Neural progenitor cell (in vitro differentiated cells): Measurements from ENCODE around the gene PSORS1C2. TPM values are rescaled to one million over a fixed set of nuclear protein-coding genes. Genes with fewer than 3 reads are reported as not detected.

ENCODE experiments used
- DNase-seq: peaks from one replicate; pipeline ENCODE4 v3.0.0-alpha.2; 2016; ENCODE audit warnings: low spot score
- H2AFZ ChIP-seq: fragments of 200-600 bp; sonication (generic); replicated peaks from 2 replicates; pipeline ENCODE4 v1.6.1; 2016; ENCODE audit warnings: antibody characterized with exemption
- H3F3A ChIP-seq: fragments of 200-600 bp; sonication (generic); 2 replicates; pipeline ENCODE4 v1.6.1; 2016; ENCODE audit warnings: antibody characterized with exemption, low read depth
- H3K27ac ChIP-seq: fragments of 200-600 bp; sonication (generic); 2 replicates; pipeline ENCODE4 v1.5.1; 2016; ENCODE audit warnings: mild to moderate bottlenecking
- H3K27me3 ChIP-seq: fragments of 200-600 bp; sonication (generic); 2 replicates; pipeline ENCODE4 v1.6.1; 2016; ENCODE audit warnings: mild to moderate bottlenecking, moderate library complexity
- H3K36me3 ChIP-seq: fragments of 200-600 bp; sonication (generic); 2 replicates; pipeline ENCODE4 v1.5.1; 2016
- H3K4me1 ChIP-seq: fragments of 200-600 bp; sonication (generic); 2 replicates; pipeline ENCODE4 v1.6.1; 2016; ENCODE audit warnings: mixed run types
- H3K4me2 ChIP-seq: fragments of 200-600 bp; sonication (generic); 2 replicates; pipeline ENCODE4 v1.6.1; 2016
- H3K4me3 ChIP-seq: fragments of 200-600 bp; sonication (generic); 2 replicates; pipeline ENCODE4 v1.5.1; 2016
- H3K79me2 ChIP-seq: fragments of 200-600 bp; sonication (generic); 2 replicates; pipeline ENCODE4 v1.6.1; 2016; ENCODE audit warnings: low read depth
- H3K9ac ChIP-seq: fragments of 200-600 bp; sonication (generic); 2 replicates; pipeline ENCODE4 v1.6.1; 2016
- H3K9me3 ChIP-seq: fragments of 200-600 bp; sonication (generic); 2 replicates; pipeline ENCODE4 v1.5.1; 2016; ENCODE audit warnings: low read depth
- H4K20me1 ChIP-seq: fragments of 200-600 bp; sonication (generic); 2 replicates; pipeline ENCODE4 v1.6.1; 2016; ENCODE audit warnings: low read depth
- H3K27ac Mint-ChIP-seq: 3 replicates; pipeline ENCODE4 v1.8.0; 2021; ENCODE audit warnings: mixed read lengths
- H3K27me3 Mint-ChIP-seq: 2 replicates; pipeline ENCODE4 v1.8.0; 2022; ENCODE audit warnings: low read depth, mild to moderate bottlenecking, inconsistent platforms, moderate library complexity, mixed read lengths; ENCODE audit not compliant: insufficient read depth
- H3K36me3 Mint-ChIP-seq: 3 replicates; pipeline ENCODE4 v1.8.0; 2021; ENCODE audit warnings: mixed read lengths
- H3K4me1 Mint-ChIP-seq: 3 replicates; pipeline ENCODE4 v1.8.0; 2021; ENCODE audit warnings: mixed read lengths
- H3K4me3 Mint-ChIP-seq: 3 replicates; pipeline ENCODE4 v1.8.0; 2021; ENCODE audit warnings: mild to moderate bottlenecking, moderate library complexity, mixed read lengths
- H3K9me3 Mint-ChIP-seq: 3 replicates; pipeline ENCODE4 v1.8.0; 2020; ENCODE audit warnings: mixed read lengths
- EZH2 ChIP-seq: fragments of 200-600 bp; sonication (generic); IDR thresholded peaks from 2 replicates; pipeline ENCODE4 v1.6.1; 2017; ENCODE audit warnings: antibody characterized with exemption, mild to moderate bottlenecking, moderate library complexity
- EZH2phosphoT487 ChIP-seq: fragments of 200-600 bp; sonication (generic); IDR thresholded peaks from 2 replicates; pipeline ENCODE4 v1.6.1; 2017; ENCODE audit warnings: antibody characterized with exemption
- total RNA-seq: library from RNA; depleted of rRNA; stranded (reverse); fragments of >200 nt; gene quantifications from 2 replicates; pipeline ENCODE4 v1.2.3, GENCODE V29; 2015; ENCODE audit warnings: low replicate concordance
- TF ChIP-seq, protein P1 (sequence below): fragments of 200-600 bp; sonication (generic); IDR thresholded peaks from 2 replicates; pipeline ENCODE4 v1.5.1; 2017; ENCODE audit warnings: antibody characterized with exemption, mild to moderate bottlenecking

Gene PSORS1C2
- total RNA-seq, 1 donor from 2014 or later = not detected

DNA sequence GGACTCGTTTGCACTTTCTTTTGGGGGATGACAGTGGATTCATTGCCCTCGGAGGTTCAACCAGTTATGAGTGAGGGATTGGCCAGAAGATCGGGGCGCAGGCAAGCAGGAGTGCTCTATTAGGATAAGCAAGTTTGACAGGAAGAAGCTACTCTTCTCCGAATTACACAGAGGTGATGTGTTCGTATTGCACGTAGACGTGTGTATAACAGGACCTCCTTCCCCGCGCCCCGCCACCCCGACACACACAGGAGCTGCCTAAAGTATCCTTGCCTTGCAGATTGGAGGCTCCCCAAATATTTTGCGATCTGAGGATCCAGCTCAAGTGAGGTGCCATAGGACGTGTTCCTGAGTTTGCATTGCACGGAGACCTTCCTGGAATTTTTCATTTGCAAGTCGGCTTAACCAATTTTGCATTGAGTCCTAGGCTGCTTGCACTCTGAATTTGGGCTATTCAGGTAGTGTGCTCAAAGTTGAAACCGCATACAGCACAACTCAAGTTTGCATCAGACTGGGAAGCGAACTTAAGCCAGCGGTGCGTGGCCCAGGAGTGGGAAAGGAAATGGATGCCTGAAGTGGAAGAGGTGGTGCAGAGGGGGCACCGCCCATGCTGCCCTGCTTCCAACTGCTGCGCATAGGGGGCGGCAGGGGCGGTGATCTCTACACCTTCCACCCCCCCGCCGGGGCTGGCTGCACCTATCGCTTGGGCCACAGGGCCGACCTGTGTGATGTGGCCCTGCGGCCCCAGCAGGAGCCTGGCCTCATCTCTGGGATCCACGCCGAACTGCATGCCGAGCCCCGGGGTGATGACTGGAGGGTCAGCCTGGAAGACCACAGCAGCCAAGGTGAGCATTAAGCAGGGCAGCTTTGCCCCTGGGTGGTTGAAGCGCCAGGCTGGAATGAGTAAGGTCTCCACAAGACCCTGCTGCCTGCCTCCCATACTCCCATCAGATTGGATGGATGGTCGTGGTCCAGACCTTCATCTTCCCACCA lies 20.3 kb upstream of the PSORS1C2 start:
- peak overlapping the region; percentile 98 for H3K4me3 Mint-ChIP-seq
- Histone ChIP-seq H3K27me3 (peaks cover 12% of the 10 kb centered on the region), H2AFZ (peak overlapping the region; percentile 90), H3K4me2 (peak overlapping the region; percentile 93), H3K4me1 (peaks cover 10% of the 10 kb centered on the region), H3K9ac (peak overlapping the region; percentile 50), H3K36me3 (peaks cover 5% of the 10 kb centered on the region), H3K4me3 (peak overlapping the region; percentile 87), H3K79me2 (peaks cover 11% of the 10 kb centered on the region), H4K20me1 (no peaks in the 10 kb centered on the region), H3K9me3 (no peaks in the 10 kb centered on the region), H3K27ac (no peak overlapping the region), H3F3A (peaks cover 14% of the 10 kb centered on the region)
- no peaks in the 10 kb centered on the region for H3K9me3 Mint-ChIP-seq
- peak overlapping the region; percentile 33 for H3K27ac Mint-ChIP-seq
- peak; percentile 46 for DNase-seq
- peaks cover 2% of the 10 kb centered on the region for H3K27me3 Mint-ChIP-seq
- TF ChIP-seq EZH2 = no peak
- TF ChIP-seq, protein P1, sequence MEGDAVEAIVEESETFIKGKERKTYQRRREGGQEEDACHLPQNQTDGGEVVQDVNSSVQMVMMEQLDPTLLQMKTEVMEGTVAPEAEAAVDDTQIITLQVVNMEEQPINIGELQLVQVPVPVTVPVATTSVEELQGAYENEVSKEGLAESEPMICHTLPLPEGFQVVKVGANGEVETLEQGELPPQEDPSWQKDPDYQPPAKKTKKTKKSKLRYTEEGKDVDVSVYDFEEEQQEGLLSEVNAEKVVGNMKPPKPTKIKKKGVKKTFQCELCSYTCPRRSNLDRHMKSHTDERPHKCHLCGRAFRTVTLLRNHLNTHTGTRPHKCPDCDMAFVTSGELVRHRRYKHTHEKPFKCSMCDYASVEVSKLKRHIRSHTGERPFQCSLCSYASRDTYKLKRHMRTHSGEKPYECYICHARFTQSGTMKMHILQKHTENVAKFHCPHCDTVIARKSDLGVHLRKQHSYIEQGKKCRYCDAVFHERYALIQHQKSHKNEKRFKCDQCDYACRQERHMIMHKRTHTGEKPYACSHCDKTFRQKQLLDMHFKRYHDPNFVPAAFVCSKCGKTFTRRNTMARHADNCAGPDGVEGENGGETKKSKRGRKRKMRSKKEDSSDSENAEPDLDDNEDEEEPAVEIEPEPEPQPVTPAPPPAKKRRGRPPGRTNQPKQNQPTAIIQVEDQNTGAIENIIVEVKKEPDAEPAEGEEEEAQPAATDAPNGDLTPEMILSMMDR = peak; percentile 24
- H3K4me1 Mint-ChIP-seq = peaks cover 26% of the 10 kb centered on the region
- H3K36me3 Mint-ChIP-seq = peaks cover 14% of the 10 kb centered on the region

DNA sequence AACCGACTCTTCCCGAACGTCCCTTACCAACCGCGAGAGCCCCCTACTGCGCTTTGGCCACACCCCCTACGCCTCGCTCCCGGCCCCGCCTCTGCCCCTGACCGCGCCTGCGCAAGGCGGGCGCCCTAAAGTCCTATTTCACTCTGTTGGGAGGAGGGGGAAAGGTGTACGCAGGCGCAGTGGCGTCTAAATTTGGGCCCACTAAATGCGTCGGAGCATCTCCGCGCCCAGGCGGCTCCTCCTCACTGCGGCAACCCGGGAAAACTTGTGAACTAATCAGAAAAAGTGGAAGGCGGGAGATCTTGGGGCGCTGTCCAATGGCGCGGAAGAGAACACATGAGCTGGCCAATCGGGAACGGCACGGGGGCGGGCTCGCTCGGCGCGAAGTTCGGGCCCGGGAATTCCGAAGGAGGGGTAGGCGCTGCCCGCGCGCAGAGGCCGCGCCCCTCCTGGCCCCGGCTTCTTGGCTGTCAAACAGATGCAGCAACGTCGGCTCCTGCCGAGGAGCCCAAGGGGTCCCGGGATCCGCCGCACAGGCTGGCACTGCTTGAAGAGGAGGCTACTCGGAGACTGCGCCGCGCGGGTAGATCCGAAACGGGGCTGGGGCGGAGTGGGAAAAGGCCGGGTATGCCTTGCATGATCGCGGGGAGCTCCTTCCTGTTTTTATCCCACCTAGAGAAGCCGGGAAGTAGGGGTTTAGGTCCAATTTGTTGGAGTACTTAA lies 19.4 kb upstream of the PSORS1C2 start, which contains the start of gene TCF19:
TSS of gene TCF19 (plus strand) at position 450 of the 723 bp plus-strand sequence. CDS start 881 bp downstream, outside the sequence.
- no peak for TF ChIP-seq EZH2phosphoT487
- TF ChIP-seq EZH2 = peak; percentile 37
- peaks cover 15% of the 10 kb centered on the region for H3K36me3 Mint-ChIP-seq
- peak within 1 kb of the TSS; percentile 74 for H3K27ac Mint-ChIP-seq

DNA sequence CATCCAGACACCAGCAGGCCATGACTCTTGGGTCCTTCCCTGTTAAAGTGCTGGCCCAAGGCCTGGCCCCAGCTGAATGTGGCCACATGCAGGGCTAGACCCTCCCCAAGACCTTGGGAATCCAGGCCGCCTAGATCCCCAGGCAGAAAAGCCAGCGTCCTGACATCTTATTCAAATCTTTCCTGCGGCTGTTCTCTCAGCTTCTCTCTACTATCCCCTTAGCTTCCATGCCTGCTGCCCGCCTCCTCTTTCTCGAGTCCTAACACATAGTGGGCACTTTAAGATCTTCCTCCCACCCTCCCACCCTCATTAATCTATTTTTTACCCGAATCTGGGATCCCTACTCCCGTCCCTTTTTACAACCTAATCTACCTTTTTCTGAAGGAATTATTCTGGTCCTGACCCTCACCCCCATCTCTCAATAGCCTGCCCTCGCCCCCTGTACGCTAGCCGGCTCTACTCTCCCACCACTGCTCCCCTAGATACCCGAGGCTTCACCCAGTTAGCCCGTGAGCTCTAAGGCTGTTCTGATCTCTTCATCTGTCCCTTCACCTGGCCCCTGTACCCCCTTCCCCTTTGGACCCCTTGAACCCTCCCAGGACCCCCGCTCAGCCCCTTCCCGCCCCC lies 18.8 kb upstream of the PSORS1C2 start, which contains the start of gene CCHCR1:
TSS of gene CCHCR1 (minus strand) at position 290 of the 627 bp plus-strand sequence. CDS start at position 88, 202 bp downstream.
- Mint-ChIP-seq H3K27me3 (peaks cover 2% of the 10 kb centered on the region), H3K27ac (peak within 1 kb of the TSS; percentile 74), H3K4me1 (peaks cover 29% of the 10 kb centered on the region), H3K4me3 (peak within 1 kb of the TSS; percentile 98), H3K9me3 (no peaks in the 10 kb centered on the region), H3K36me3 (peaks cover 17% of the 10 kb centered on the region)
- peaks cover 10% of the 10 kb centered on the region for H3K4me1 ChIP-seq
- H3K27me3 ChIP-seq = peaks cover 12% of the 10 kb centered on the region
- H3F3A ChIP-seq = peaks cover 12% of the 10 kb centered on the region
- H3K27ac ChIP-seq = no peak within 1 kb of the TSS
- H4K20me1 ChIP-seq = no peaks in the 10 kb centered on the region
- H3K4me2 ChIP-seq = peak within 1 kb of the TSS; percentile 93
- peak within 1 kb of the TSS; percentile 87 for H3K4me3 ChIP-seq
- TF ChIP-seq EZH2 = no peak
- no peak for TF ChIP-seq EZH2phosphoT487
- TF ChIP-seq, protein P1 = no peak
- peaks cover 5% of the 10 kb centered on the region for H3K36me3 ChIP-seq
- peaks cover 11% of the 10 kb centered on the region for H3K79me2 ChIP-seq
- H3K9ac ChIP-seq = peak within 1 kb of the TSS; percentile 50
- peak; percentile 46 for DNase-seq
- peak within 1 kb of the TSS; percentile 90 for H2AFZ ChIP-seq
- H3K9me3 ChIP-seq = no peaks in the 10 kb centered on the region

More for the DNA sequence above, 19.4 kb upstream of the PSORS1C2 start, which contains the start of gene TCF19:
- H3K27me3 Mint-ChIP-seq = peaks cover 2% of the 10 kb centered on the region
- peaks cover 26% of the 10 kb centered on the region for H3K4me1 Mint-ChIP-seq
- H3K9me3 Mint-ChIP-seq = no peaks in the 10 kb centered on the region
- peak; percentile 98 for DNase-seq
- Histone ChIP-seq H4K20me1 (no peaks in the 10 kb centered on the region), H2AFZ (peak within 1 kb of the TSS; percentile 90), H3K4me1 (peaks cover 10% of the 10 kb centered on the region), H3K4me3 (peak within 1 kb of the TSS; percentile 87), H3K9ac (peak within 1 kb of the TSS; percentile 50), H3F3A (peaks cover 14% of the 10 kb centered on the region), H3K9me3 (no peaks in the 10 kb centered on the region), H3K27me3 (peaks cover 12% of the 10 kb centered on the region), H3K36me3 (peaks cover 5% of the 10 kb centered on the region), H3K27ac (no peak within 1 kb of the TSS), H3K79me2 (peaks cover 11% of the 10 kb centered on the region), H3K4me2 (peak within 1 kb of the TSS; percentile 93)
- peak within 1 kb of the TSS; percentile 98 for H3K4me3 Mint-ChIP-seq
